HEK293 (cell line): Measurements from ENCODE around the gene SIGLEC5.
A peak's percentile ranks its signal among the peaks of the same experiment; 100 is the strongest.

ENCODE experiments used
- CTCF ChIA-PET: fragments of 350-600 bp; formaldehyde crosslinking; extraction: SDS; loops from one replicate; lab custom pipeline; 2021; ENCODE audit warnings: antibody characterized with exemption; lab: Yijun Ruan, JAX
- POLR2A ChIA-PET: fragments of 300-600 bp; formaldehyde crosslinking; extraction: SDS; loops from one replicate; lab custom pipeline; 2020; ENCODE audit warnings: antibody characterized with exemption, inconsistent platforms; lab: Yijun Ruan, JAX
- H3K27ac ChIP-seq: fragments of 200-500 bp; sonication (Bioruptor generic); 2 replicates; pipeline ENCODE4 v1.5.1; 2014; ENCODE audit warnings: low read depth, low read length, control low read depth, inconsistent platforms; ENCODE audit errors: extremely low read depth
- H3K36me3 ChIP-seq, 2 experiments: fragments of 200-500 bp in 1 of 2; sonication (Bioruptor generic) in 1 of 2; 1 replicate in 1 of 2; 2 replicates in 1 of 2; pipeline ENCODE4 v1.5.1; 2014 to 2017; ENCODE audit warnings: inconsistent platforms in 2 of 2, low read length in 2 of 2; ENCODE audit not compliant: control insufficient read depth in 2 of 2, insufficient read depth in 1 of 2
- H3K4me1 ChIP-seq: fragments of 200-500 bp; sonication (Bioruptor generic); 2 replicates; pipeline ENCODE4 v1.5.1; 2014; ENCODE audit warnings: mild to moderate bottlenecking, low read length, inconsistent platforms; ENCODE audit not compliant: control insufficient read depth, insufficient read depth
- H3K4me3 ChIP-seq: 2 replicates; pipeline ENCODE4 v1.5.1; 2011; ENCODE audit warnings: low read depth, mild to moderate bottlenecking, control low read depth, low read length, moderate library complexity
- H3K9me3 ChIP-seq: fragments of 200-500 bp; sonication (Bioruptor generic); 2 replicates; pipeline ENCODE4 v1.5.1; 2014; ENCODE audit warnings: low read depth, low read length, inconsistent platforms; ENCODE audit not compliant: control insufficient read depth, insufficient read depth
- KLF8 ChIP-seq: fragments of 450-650 bp; formaldehyde crosslinking; IDR thresholded peaks from 2 replicates; pipeline ENCODE4 v1.5.1; 2016; ENCODE audit warnings: missing biosample characterization, missing genetic modification characterization
- RBAK ChIP-seq: fragments of 450-650 bp; formaldehyde crosslinking; IDR thresholded peaks from 2 replicates; pipeline ENCODE4 v1.5.1; 2016; ENCODE audit warnings: missing biosample characterization, missing genetic modification characterization
- ZBTB49 ChIP-seq: fragments of 450-650 bp; formaldehyde crosslinking; IDR thresholded peaks from 2 replicates; pipeline ENCODE4 v1.5.1; 2016; ENCODE audit warnings: missing biosample characterization, missing genetic modification characterization, low read depth
- ZNF114 ChIP-seq: fragments of 450-650 bp; formaldehyde crosslinking; IDR thresholded peaks from 2 replicates; pipeline ENCODE4 v1.5.0; 2017; ENCODE audit warnings: missing biosample characterization, missing genetic modification characterization
- ZNF169 ChIP-seq: fragments of 450-650 bp; formaldehyde crosslinking; IDR thresholded peaks from 2 replicates; pipeline ENCODE4 v1.5.1; 2016; ENCODE audit warnings: missing biosample characterization, missing genetic modification characterization
- ZNF354C ChIP-seq: fragments of 450-650 bp; formaldehyde crosslinking; IDR thresholded peaks from 2 replicates; pipeline ENCODE4 v1.5.1; 2016; ENCODE audit warnings: missing biosample characterization, missing genetic modification characterization, low read depth, borderline replicate concordance
- ZNF416 ChIP-seq: fragments of 450-650 bp; formaldehyde crosslinking; IDR thresholded peaks from 2 replicates; pipeline ENCODE4 v1.5.1; 2016; ENCODE audit warnings: missing biosample characterization, missing genetic modification characterization
- ZNF48 ChIP-seq: fragments of 450-650 bp; formaldehyde crosslinking; IDR thresholded peaks from 2 replicates; pipeline ENCODE4 v1.5.1; 2016; ENCODE audit warnings: missing biosample characterization, missing genetic modification characterization
- ZNF629 ChIP-seq: fragments of 450-650 bp; formaldehyde crosslinking; IDR thresholded peaks from 2 replicates; pipeline ENCODE4 v1.5.1; 2017; ENCODE audit warnings: missing biosample characterization, missing genetic modification characterization
- ZNF843 ChIP-seq: fragments of 450-650 bp; formaldehyde crosslinking; IDR thresholded peaks from 2 replicates; pipeline ENCODE4 v1.5.1; 2016; ENCODE audit warnings: missing biosample characterization, missing genetic modification characterization
- ZSCAN16 ChIP-seq: fragments of 450-650 bp; formaldehyde crosslinking; IDR thresholded peaks from 2 replicates; pipeline ENCODE4 v1.5.1; 2016; ENCODE audit warnings: missing biosample characterization, missing genetic modification characterization
- TF ChIP-seq, protein P1 (sequence below): fragments of 450-650 bp; formaldehyde crosslinking; IDR thresholded peaks from 2 replicates; pipeline ENCODE4 v1.5.1; 2016; ENCODE audit warnings: missing biosample characterization, missing genetic modification characterization, borderline replicate concordance
- TF ChIP-seq, protein P2 (sequence below): fragments of 450-650 bp; formaldehyde crosslinking; conservative IDR thresholded peaks from 2 replicates; pipeline ENCODE4 v1.5.1; 2016; ENCODE audit warnings: low read depth, missing biosample characterization, missing genetic modification characterization
- TF ChIP-seq, protein P3 (sequence below): fragments of 450-650 bp; formaldehyde crosslinking; IDR thresholded peaks from 2 replicates; pipeline ENCODE4 v1.5.1; 2016; ENCODE audit warnings: missing biosample characterization, missing genetic modification characterization

SIGLEC5 gene

DNA sequence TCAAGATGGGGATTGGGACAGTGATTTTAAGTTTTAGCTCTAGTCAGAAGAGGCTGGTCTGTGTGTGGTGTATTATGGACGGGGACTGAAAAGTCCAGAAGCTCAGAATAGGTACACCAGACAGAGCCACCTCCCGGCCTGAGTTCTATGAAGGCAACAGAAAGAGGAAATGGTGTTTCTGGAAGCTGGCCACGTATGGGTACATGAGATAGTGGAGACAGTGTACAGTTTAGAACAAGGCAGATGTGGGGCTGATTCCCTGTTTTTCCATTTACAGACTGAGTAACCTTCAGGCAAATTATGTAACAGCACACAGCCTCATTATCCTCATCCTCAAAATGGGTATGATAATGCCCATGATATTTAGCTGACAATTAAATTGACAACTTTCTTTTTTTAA lies 57.8 kb downstream of the SIGLEC5 start (continued):
- TF ChIP-seq, protein P1, sequence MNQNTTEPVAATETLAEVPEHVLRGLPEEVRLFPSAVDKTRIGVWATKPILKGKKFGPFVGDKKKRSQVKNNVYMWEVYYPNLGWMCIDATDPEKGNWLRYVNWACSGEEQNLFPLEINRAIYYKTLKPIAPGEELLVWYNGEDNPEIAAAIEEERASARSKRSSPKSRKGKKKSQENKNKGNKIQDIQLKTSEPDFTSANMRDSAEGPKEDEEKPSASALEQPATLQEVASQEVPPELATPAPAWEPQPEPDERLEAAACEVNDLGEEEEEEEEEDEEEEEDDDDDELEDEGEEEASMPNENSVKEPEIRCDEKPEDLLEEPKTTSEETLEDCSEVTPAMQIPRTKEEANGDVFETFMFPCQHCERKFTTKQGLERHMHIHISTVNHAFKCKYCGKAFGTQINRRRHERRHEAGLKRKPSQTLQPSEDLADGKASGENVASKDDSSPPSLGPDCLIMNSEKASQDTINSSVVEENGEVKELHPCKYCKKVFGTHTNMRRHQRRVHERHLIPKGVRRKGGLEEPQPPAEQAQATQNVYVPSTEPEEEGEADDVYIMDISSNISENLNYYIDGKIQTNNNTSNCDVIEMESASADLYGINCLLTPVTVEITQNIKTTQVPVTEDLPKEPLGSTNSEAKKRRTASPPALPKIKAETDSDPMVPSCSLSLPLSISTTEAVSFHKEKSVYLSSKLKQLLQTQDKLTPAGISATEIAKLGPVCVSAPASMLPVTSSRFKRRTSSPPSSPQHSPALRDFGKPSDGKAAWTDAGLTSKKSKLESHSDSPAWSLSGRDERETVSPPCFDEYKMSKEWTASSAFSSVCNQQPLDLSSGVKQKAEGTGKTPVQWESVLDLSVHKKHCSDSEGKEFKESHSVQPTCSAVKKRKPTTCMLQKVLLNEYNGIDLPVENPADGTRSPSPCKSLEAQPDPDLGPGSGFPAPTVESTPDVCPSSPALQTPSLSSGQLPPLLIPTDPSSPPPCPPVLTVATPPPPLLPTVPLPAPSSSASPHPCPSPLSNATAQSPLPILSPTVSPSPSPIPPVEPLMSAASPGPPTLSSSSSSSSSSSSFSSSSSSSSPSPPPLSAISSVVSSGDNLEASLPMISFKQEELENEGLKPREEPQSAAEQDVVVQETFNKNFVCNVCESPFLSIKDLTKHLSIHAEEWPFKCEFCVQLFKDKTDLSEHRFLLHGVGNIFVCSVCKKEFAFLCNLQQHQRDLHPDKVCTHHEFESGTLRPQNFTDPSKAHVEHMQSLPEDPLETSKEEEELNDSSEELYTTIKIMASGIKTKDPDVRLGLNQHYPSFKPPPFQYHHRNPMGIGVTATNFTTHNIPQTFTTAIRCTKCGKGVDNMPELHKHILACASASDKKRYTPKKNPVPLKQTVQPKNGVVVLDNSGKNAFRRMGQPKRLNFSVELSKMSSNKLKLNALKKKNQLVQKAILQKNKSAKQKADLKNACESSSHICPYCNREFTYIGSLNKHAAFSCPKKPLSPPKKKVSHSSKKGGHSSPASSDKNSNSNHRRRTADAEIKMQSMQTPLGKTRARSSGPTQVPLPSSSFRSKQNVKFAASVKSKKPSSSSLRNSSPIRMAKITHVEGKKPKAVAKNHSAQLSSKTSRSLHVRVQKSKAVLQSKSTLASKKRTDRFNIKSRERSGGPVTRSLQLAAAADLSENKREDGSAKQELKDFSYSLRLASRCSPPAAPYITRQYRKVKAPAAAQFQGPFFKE (tag by site-specific recombination): no peak
- TF ChIP-seq ZNF416 (no peak), ZBTB49 (tag by site-specific recombination) (no peak), KLF8 (no peak)

DNA sequence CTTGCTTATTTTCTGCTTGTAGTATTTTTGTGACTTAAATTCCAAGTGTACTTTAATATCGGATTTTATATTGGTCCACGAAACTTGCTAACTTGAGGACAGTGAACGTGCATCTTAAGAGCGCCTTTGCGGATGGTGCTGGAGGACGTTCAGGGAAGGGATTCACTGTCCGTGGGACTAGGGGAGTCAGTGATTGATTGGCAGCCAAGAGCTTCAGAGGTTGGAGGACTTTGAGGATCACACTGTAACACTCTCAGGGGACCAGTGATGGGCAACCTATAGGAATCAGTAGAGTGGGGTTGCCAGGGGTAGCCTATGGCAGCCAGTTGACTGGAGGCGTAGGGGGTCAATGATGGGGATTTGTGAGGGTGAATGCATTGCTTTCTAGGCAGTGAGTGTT lies 58.6 kb downstream of the SIGLEC5 start:
- no peak for TF ChIP-seq ZNF629 (tag by site-specific recombination)
- TF ChIP-seq, protein P2, sequence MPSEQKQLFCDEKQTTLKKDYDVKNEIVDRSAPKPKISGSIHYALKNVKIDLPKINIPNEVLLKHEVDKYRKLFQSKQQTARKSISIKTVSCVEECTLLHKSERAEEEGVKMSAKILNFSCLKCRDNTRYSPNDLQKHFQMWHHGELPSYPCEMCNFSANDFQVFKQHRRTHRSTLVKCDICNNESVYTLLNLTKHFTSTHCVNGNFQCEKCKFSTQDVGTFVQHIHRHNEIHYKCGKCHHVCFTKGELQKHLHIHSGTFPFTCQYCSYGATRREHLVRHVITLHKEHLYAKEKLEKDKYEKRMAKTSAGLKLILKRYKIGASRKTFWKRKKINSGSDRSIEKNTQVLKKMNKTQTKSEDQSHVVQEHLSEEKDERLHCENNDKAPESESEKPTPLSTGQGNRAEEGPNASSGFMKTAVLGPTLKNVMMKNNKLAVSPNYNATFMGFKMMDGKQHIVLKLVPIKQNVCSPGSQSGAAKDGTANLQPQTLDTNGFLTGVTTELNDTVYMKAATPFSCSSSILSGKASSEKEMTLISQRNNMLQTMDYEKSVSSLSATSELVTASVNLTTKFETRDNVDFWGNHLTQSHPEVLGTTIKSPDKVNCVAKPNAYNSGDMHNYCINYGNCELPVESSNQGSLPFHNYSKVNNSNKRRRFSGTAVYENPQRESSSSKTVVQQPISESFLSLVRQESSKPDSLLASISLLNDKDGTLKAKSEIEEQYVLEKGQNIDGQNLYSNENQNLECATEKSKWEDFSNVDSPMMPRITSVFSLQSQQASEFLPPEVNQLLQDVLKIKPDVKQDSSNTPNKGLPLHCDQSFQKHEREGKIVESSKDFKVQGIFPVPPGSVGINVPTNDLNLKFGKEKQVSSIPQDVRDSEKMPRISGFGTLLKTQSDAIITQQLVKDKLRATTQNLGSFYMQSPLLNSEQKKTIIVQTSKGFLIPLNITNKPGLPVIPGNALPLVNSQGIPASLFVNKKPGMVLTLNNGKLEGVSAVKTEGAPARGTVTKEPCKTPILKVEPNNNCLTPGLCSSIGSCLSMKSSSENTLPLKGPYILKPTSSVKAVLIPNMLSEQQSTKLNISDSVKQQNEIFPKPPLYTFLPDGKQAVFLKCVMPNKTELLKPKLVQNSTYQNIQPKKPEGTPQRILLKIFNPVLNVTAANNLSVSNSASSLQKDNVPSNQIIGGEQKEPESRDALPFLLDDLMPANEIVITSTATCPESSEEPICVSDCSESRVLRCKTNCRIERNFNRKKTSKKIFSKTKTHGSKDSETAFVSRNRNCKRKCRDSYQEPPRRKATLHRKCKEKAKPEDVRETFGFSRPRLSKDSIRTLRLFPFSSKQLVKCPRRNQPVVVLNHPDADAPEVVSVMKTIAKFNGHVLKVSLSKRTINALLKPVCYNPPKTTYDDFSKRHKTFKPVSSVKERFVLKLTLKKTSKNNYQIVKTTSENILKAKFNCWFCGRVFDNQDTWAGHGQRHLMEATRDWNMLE: no peak
- no peak for TF ChIP-seq ZNF843 (tag by site-specific recombination)
- no peak for TF ChIP-seq ZNF354C (tag by site-specific recombination)
- no peak for TF ChIP-seq ZNF169 (tag by site-specific recombination)
- TF ChIP-seq ZNF48 (tag by site-specific recombination): no peak
- no peak for TF ChIP-seq ZSCAN16 (tag by site-specific recombination)
- TF ChIP-seq, protein P3, sequence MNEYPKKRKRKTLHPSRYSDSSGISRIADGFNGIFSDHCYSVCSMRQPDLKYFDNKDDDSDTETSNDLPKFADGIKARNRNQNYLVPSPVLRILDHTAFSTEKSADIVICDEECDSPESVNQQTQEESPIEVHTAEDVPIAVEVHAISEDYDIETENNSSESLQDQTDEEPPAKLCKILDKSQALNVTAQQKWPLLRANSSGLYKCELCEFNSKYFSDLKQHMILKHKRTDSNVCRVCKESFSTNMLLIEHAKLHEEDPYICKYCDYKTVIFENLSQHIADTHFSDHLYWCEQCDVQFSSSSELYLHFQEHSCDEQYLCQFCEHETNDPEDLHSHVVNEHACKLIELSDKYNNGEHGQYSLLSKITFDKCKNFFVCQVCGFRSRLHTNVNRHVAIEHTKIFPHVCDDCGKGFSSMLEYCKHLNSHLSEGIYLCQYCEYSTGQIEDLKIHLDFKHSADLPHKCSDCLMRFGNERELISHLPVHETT (tag by site-specific recombination): no peak
- TF ChIP-seq ZNF114 (tag by site-specific recombination): no peak
- no peak for TF ChIP-seq RBAK (tag by site-specific recombination)
- peak overlapping the region; percentile 92 for H3K4me3 ChIP-seq
- no peak overlapping the region for H3K27ac ChIP-seq
- ChIA-PET CTCF (interaction anchor here (1.1 to 1.8 kb wide), 2 partner anchors 56 to 90 kb away, joined by 4 to 5 read pairs; no protein-coding TSS in a partner anchor), POLR2A (interaction anchor here (0.8 to 1.2 kb wide), 5 partner anchors 23 to 313 kb away, joined by 3 to 42 read pairs (median 8); no protein-coding TSS in a partner anchor)
- peaks cover 12 to 28% of the 10 kb centered on the region in 2 experiments; a peak in 2 of 3 replicates for H3K36me3 ChIP-seq
- H3K9me3 ChIP-seq: no peaks in the 10 kb centered on the region
- H3K4me1 ChIP-seq: no peaks in the 10 kb centered on the region
